Thyroid gland (tissue), 4 donors: ENCODE data around the gene POLE3.

Source experiments
- CTCF ChIP-seq, 6 experiments: fragments of 200-600 bp in 3 of 6; fragments of 450-650 bp in 3 of 6; sonication (generic) in 3 of 6; IDR thresholded peaks; one replicate each; pipeline ENCODE4 v1.5.1; 2016 to 2019; ENCODE audit warnings: antibody characterized with exemption in 6 of 6, mild to moderate bottlenecking in 2 of 6, inconsistent platforms in 1 of 6, moderate library complexity in 1 of 6
- POLR2A ChIP-seq, 2 donors: fragments of 450-650 bp; IDR thresholded peaks; one replicate each; pipeline ENCODE4 v1.6.1; 2017; ENCODE audit warnings: antibody characterized with exemption in 2 of 2, mild to moderate bottlenecking in 2 of 2, moderate library complexity in 1 of 2

- TF ChIP-seq CTCF (IDR thresholded peaks at IDR 0.05) (no peak), POLR2A (IDR thresholded peaks at IDR 0.05) (no peak)
These were observed 20.7 kb upstream of the POLE3 start for GRCh38 chr9:113431191-113431590.
